Caco-2 (cell line): ENCODE data around the gene LRRC1. TPM values are rescaled to one million over a fixed set of nuclear protein-coding genes. Genes with fewer than 3 reads are reported as not detected.

Experiments used
- BruUV-seq: library from RNA; stranded (reverse); fragments of 400-500 nt; replicated peaks from 2 replicates; lab custom pipeline; 2021; lab: Mats Ljungman, UMichigan
- CTCF ChIA-PET: fragments of 300-600 bp; sonication (Branson Sonifier 250); formaldehyde crosslinking; loops from one replicate; lab custom pipeline; 2022; ENCODE audit warnings: antibody characterized with exemption; lab: Charles Lee
- POLR2A ChIA-PET: fragments of 300-600 bp; sonication (Branson Sonifier 250); formaldehyde crosslinking; loops from one replicate; lab custom pipeline; 2022; ENCODE audit warnings: antibody characterized with exemption; lab: Charles Lee
- DNase-seq, 2 experiments: peaks; one replicate each; pipeline versions ENCODE4 v3.0.0 to v3.0.0-alpha.2; 2020 to 2022
- H3K27me3 ChIP-seq: replicated peaks from 2 replicates; pipeline ENCODE4 v1.6.0; 2011; ENCODE audit warnings: low read length; ENCODE audit not compliant: control insufficient read depth, insufficient read depth
- H3K36me3 ChIP-seq: 2 replicates; pipeline ENCODE4 v1.5.1; 2011; ENCODE audit warnings: low read length; ENCODE audit not compliant: control insufficient read depth, insufficient read depth
- H3K4me1 ChIP-seq: fragments of 250-450 bp; sonication (Bioruptor Pico); 2 replicates; pipeline ENCODE4 v1.5.1; 2020; ENCODE audit warnings: mild to moderate bottlenecking
- H3K4me3 ChIP-seq: 2 replicates; pipeline ENCODE4 v1.5.1; 2011; ENCODE audit warnings: low read depth, mild to moderate bottlenecking, control low read depth, low read length
- H3K9me3 ChIP-seq: fragments of 250-450 bp; sonication (Bioruptor Pico); 2 replicates; pipeline ENCODE4 v1.5.1; 2020; ENCODE audit warnings: mild to moderate bottlenecking, moderate library complexity
- H3K27ac Mint-ChIP-seq: one replicate; pipeline ENCODE4 v1.8.0; 2022; ENCODE audit warnings: mixed read lengths; ENCODE audit not compliant: unreplicated experiment
- H3K27me3 Mint-ChIP-seq: one replicate; pipeline ENCODE4 v1.8.0; 2022; ENCODE audit warnings: mixed read lengths; ENCODE audit not compliant: insufficient read depth, unreplicated experiment
- H3K36me3 Mint-ChIP-seq: one replicate; pipeline ENCODE4 v1.8.0; 2022; ENCODE audit warnings: mild to moderate bottlenecking, mixed read lengths; ENCODE audit not compliant: insufficient read depth, unreplicated experiment
- H3K4me1 Mint-ChIP-seq: one replicate; pipeline ENCODE4 v1.8.0; 2022; ENCODE audit warnings: low read depth, mixed read lengths; ENCODE audit not compliant: unreplicated experiment
- H3K4me3 Mint-ChIP-seq: one replicate; pipeline ENCODE4 v1.8.0; 2022; ENCODE audit warnings: mild to moderate bottlenecking, moderate library complexity, mixed read lengths; ENCODE audit not compliant: unreplicated experiment
- H3K9me3 Mint-ChIP-seq: one replicate; pipeline ENCODE4 v1.8.0; 2022; ENCODE audit warnings: mixed read lengths; ENCODE audit not compliant: unreplicated experiment
- intact Hi-C: fragments of 100-400 bp; cut with micrococcal nuclease; formaldehyde crosslinking; loops from one replicate; pipeline ENCODE4 v1.10.0; 2022; ENCODE audit not compliant: unreplicated experiment
- total RNA-seq: library from RNA; stranded (reverse); gene quantifications from 2 replicates; pipeline ENCODE4 v1.2.3, GENCODE V29; 2022
- TF ChIP-seq, protein P1 (sequence below), 2 experiments: fragments of 200-600 bp in 1 of 2; IDR thresholded peaks; 1 replicate in 1 of 2; 2 replicates in 1 of 2; pipeline versions ENCODE4 v1.5.1 to v1.8.0; 2011 to 2022; ENCODE audit warnings: antibody characterized with exemption in 1 of 2, control low read depth in 1 of 2, inconsistent platforms in 1 of 2, low read depth in 1 of 2, low read length in 1 of 2, mild to moderate bottlenecking in 1 of 2, moderate library complexity in 1 of 2; ENCODE audit not compliant: insufficient read depth in 1 of 2, severe bottlenecking in 1 of 2, unreplicated experiment in 1 of 2

The LRRC1 gene
- total RNA-seq, 1 experiment from 2014 or later: 60.8 TPM

- no peak for DNase-seq
- Histone ChIP-seq H3K4me3 (no peak overlapping the region), H3K9me3 (peaks cover 4% of the 10 kb centered on the region), H3K4me1 (peaks cover 15% of the 10 kb centered on the region), H3K36me3 (no peaks in the 10 kb centered on the region; the same call in 1 of the 2 replicates), H3K27me3 (no peaks in the 10 kb centered on the region)
- Mint-ChIP-seq H3K27ac (no peak overlapping the region), H3K36me3 (peaks cover 37% of the 10 kb centered on the region), H3K4me1 (peaks cover 17% of the 10 kb centered on the region), H3K9me3 (peaks cover 20% of the 10 kb centered on the region), H3K4me3 (no peak overlapping the region), H3K27me3 (no peaks in the 10 kb centered on the region)
- POLR2A ChIA-PET: no interaction called here
- TF ChIP-seq, protein P1, sequence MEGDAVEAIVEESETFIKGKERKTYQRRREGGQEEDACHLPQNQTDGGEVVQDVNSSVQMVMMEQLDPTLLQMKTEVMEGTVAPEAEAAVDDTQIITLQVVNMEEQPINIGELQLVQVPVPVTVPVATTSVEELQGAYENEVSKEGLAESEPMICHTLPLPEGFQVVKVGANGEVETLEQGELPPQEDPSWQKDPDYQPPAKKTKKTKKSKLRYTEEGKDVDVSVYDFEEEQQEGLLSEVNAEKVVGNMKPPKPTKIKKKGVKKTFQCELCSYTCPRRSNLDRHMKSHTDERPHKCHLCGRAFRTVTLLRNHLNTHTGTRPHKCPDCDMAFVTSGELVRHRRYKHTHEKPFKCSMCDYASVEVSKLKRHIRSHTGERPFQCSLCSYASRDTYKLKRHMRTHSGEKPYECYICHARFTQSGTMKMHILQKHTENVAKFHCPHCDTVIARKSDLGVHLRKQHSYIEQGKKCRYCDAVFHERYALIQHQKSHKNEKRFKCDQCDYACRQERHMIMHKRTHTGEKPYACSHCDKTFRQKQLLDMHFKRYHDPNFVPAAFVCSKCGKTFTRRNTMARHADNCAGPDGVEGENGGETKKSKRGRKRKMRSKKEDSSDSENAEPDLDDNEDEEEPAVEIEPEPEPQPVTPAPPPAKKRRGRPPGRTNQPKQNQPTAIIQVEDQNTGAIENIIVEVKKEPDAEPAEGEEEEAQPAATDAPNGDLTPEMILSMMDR (IDR thresholded peaks at IDR 0.05; ENCODE audit: insufficient read depth in 1 of 2, low read depth in 1 of 2, low read length in 1 of 2, severe bottlenecking in 1 of 2, unreplicated experiment in 1 of 2): no peak
- no TSS peak for BruUV-seq
- CTCF ChIA-PET: no interaction called here
- intact Hi-C loops: no loop called here
Measured at GRCh38 chr6:53874964-53875363, 80.2 kb downstream of the LRRC1 start.

DNA sequence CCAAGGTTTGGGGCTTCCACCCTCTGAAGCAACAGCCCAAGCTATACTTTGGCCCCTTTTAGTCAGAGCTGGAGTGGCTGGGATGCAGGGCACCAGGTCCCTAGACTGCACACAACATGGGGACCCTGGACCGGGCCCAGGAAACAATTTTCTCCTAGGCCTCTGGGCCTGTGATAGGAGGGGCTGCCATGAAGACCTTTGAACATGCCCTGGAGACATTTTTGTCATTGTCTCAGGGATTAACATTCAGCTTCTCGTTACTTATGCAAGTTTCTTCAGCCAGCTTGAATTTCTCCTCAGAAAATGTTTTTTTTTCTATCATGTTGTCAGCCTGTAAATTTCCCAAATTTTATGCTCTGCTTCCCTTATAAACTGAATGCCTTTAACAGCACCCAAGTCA lies 82.3 kb downstream of the LRRC1 start:
- ChIA-PET CTCF (no interaction called here), POLR2A (no interaction called here)
- Mint-ChIP-seq H3K9me3 (peaks cover 20% of the 10 kb centered on the region), H3K36me3 (peaks cover 43% of the 10 kb centered on the region), H3K4me1 (peaks cover 6% of the 10 kb centered on the region), H3K27ac (peak overlapping the region; percentile 29), H3K4me3 (no peak overlapping the region), H3K27me3 (no peaks in the 10 kb centered on the region)
- TF ChIP-seq, protein P1 (IDR thresholded peaks at IDR 0.05; ENCODE audit: insufficient read depth in 1 of 2, low read depth in 1 of 2, low read length in 1 of 2, severe bottlenecking in 1 of 2, unreplicated experiment in 1 of 2): no peak
- BruUV-seq: no TSS peak
- Histone ChIP-seq H3K4me3 (no peak overlapping the region), H3K9me3 (peaks cover 4% of the 10 kb centered on the region; the same call in 1 of the 2 replicates), H3K4me1 (peaks cover 11% of the 10 kb centered on the region), H3K27me3 (no peaks in the 10 kb centered on the region), H3K36me3 (no peaks in the 10 kb centered on the region; the same call in 1 of the 2 replicates)
- no peak for DNase-seq
- intact Hi-C loops: no loop called here

- intact Hi-C loops: no loop called here
- Mint-ChIP-seq H3K27ac (no peak overlapping the region), H3K9me3 (peaks cover 20% of the 10 kb centered on the region), H3K36me3 (peaks cover 46% of the 10 kb centered on the region), H3K4me3 (no peak overlapping the region), H3K4me1 (peaks cover 6% of the 10 kb centered on the region), H3K27me3 (no peaks in the 10 kb centered on the region)
- Histone ChIP-seq H3K4me3 (no peak overlapping the region), H3K9me3 (peaks cover 4% of the 10 kb centered on the region; the same call in 1 of the 2 replicates), H3K36me3 (no peaks in the 10 kb centered on the region; the same call in 1 of the 2 replicates), H3K27me3 (no peaks in the 10 kb centered on the region), H3K4me1 (peaks cover 11% of the 10 kb centered on the region)
- TF ChIP-seq, protein P1 (IDR thresholded peaks at IDR 0.05; ENCODE audit: insufficient read depth in 1 of 2, low read depth in 1 of 2, low read length in 1 of 2, severe bottlenecking in 1 of 2, unreplicated experiment in 1 of 2): no peak
- no TSS peak for BruUV-seq
- ChIA-PET POLR2A (no interaction called here), CTCF (no interaction called here)
- DNase-seq: no peak
Measured at GRCh38 chr6:53878808-53879207, 84.0 kb downstream of the LRRC1 start.
